Upper lobe of left lung (tissue), 6 donors: ENCODE measurements around the gene DUS1L. TPM values are rescaled to one million over a fixed set of nuclear protein-coding genes. Genes with fewer than 3 reads are reported as not detected.

Experiments
- ATAC-seq, 2 donors: fragments of 200-7000 bp; cut with Tn5 transposase; one replicate each; pipeline ENCODE4 v1.9.1; 2022; ENCODE audit warnings: mild to moderate bottlenecking in 2 of 2, moderate library complexity in 2 of 2; ENCODE audit not compliant: low FRiP score in 2 of 2
- DNase-seq, 2 donors: peaks; one replicate each; pipeline ENCODE4 v3.0.0-alpha.2; 2019 to 2020
- H3K27ac ChIP-seq, 4 donors: fragments of 200-600 bp; sonication (generic); one replicate each; pipeline ENCODE4 v1.5.1; 2016 to 2019
- H3K27me3 ChIP-seq, 4 donors: fragments of 200-600 bp; sonication (generic); one replicate each; pipeline ENCODE4 v1.5.1; 2017 to 2019
- H3K36me3 ChIP-seq, 4 donors: fragments of 200-600 bp; sonication (generic); one replicate each; pipeline ENCODE4 v1.5.1; 2016 to 2019
- H3K4me1 ChIP-seq, 4 donors: fragments of 200-600 bp; sonication (generic); one replicate each; pipeline ENCODE4 v1.5.1; 2018 to 2019
- H3K4me3 ChIP-seq, 4 donors: fragments of 200-600 bp; sonication (generic); one replicate each; pipeline ENCODE4 v1.5.1; 2017 to 2019; ENCODE audit warnings: mild to moderate bottlenecking in 2 of 4, moderate library complexity in 1 of 4
- H3K9me3 ChIP-seq, 4 donors: fragments of 200-600 bp; sonication (generic); one replicate each; pipeline ENCODE4 v1.5.1; 2018 to 2019
- CTCF ChIP-seq, 6 experiments: fragments of 450-650 bp in 4 of 6; fragments of 200-600 bp in 2 of 6; sonication (generic) in 2 of 6; IDR thresholded peaks; one replicate each; pipeline ENCODE4 v1.5.1; 2016 to 2019; ENCODE audit warnings: antibody characterized with exemption in 6 of 6
- EP300 ChIP-seq, 4 donors: sonication (generic); formaldehyde crosslinking; IDR thresholded peaks; one replicate each; pipeline ENCODE4 v1.5.1; 2017; ENCODE audit warnings: antibody characterized with exemption in 4 of 4, control low read depth in 2 of 4
- POLR2A ChIP-seq, 4 donors: fragments of 450-650 bp; IDR thresholded peaks; one replicate each; pipeline ENCODE4 v1.5.1; 2016 to 2017; ENCODE audit warnings: antibody characterized with exemption in 4 of 4, mild to moderate bottlenecking in 2 of 4
- POLR2AphosphoS5 ChIP-seq, 2 donors: sonication (generic); formaldehyde crosslinking; IDR thresholded peaks; one replicate each; pipeline ENCODE4 v1.5.1; 2017; ENCODE audit warnings: antibody characterized with exemption in 2 of 2
- WGBS, 2 donors: methylation state at CpG; one replicate each; pipeline ENCODE4 v1.1.5; 2017 to 2018; 5-methylcytosine and 5-hydroxymethylcytosine counted together
- total RNA-seq, 6 donors: library from RNA; depleted of rRNA in 4 of 6; stranded (reverse); fragments of >200 nt in 4 of 6; gene quantifications; one replicate each; pipeline versions ENCODE4 v1.1.0 to v1.2.1, GENCODE V29; 2016 to 2021
- donor health status: DM: no; HTN: no; CAD: no; lungs with moderate emphysema.
- donor health status: DM: no; HTN: yes; CAD: no; lungs with severe emphysema.

Gene DUS1L
- total RNA-seq, 6 donors from 2014 or later: 53.5 to 183 (median 106) TPM

- Histone ChIP-seq H3K4me1 (no peaks in the 10 kb centered on the region), H3K36me3 (peaks cover 74 to 89% (median 84%) of the 10 kb centered on the region in 4 donors)
- WGBS, 2 donors: 90 to 96% methylated on average over 4 to 15 of the region's 20 CpGs
These were observed 15.9 kb upstream of the DUS1L start for GRCh38 chr17:82081546-82081945.

GRCh38 chr17:82080789-82081464 is 15.3 kb upstream of the DUS1L start:
- TF ChIP-seq POLR2A (IDR thresholded peaks at IDR 0.05): no peak
- no peak for TF ChIP-seq EP300 (IDR thresholded peaks at IDR 0.05)
- TF ChIP-seq CTCF (IDR thresholded peaks at IDR 0.05): no peak
- TF ChIP-seq POLR2AphosphoS5 (IDR thresholded peaks at IDR 0.05): no peak
- Histone ChIP-seq H3K36me3 (peaks cover 68 to 83% (median 78%) of the 10 kb centered on the region in 4 donors), H3K27me3 (no peaks in the 10 kb centered on the region), H3K27ac (no peak overlapping the region), H3K9me3 (no peaks in the 10 kb centered on the region), H3K4me3 (no peak overlapping the region), H3K4me1 (no peaks in the 10 kb centered on the region)
- ATAC-seq: no peak
- 94 to 97% methylated on average over 30 to 41 of the region's 44 CpGs for WGBS, 2 donors
- DNase-seq: peak; percentile 23 to 84

More at GRCh38 chr17:82081546-82081945, 15.9 kb upstream of the DUS1L start:
- Histone ChIP-seq H3K9me3 (no peaks in the 10 kb centered on the region), H3K27ac (no peak overlapping the region), H3K27me3 (no peaks in the 10 kb centered on the region), H3K4me3 (no peak overlapping the region)
- DNase-seq (peak in 1 of 2 donors; percentile 79), ATAC-seq (no peak)
- TF ChIP-seq EP300 (IDR thresholded peaks at IDR 0.05) (no peak), POLR2AphosphoS5 (IDR thresholded peaks at IDR 0.05) (no peak), CTCF (IDR thresholded peaks at IDR 0.05) (no peak), POLR2A (IDR thresholded peaks at IDR 0.05) (no peak)

- no peak overlapping the region for H3K27ac ChIP-seq
- H3K4me1 ChIP-seq: no peaks in the 10 kb centered on the region
- TF ChIP-seq EP300 (IDR thresholded peaks at IDR 0.05) (no peak), POLR2A (IDR thresholded peaks at IDR 0.05) (no peak), CTCF (IDR thresholded peaks at IDR 0.05) (no peak), POLR2AphosphoS5 (IDR thresholded peaks at IDR 0.05) (no peak)
- H3K36me3 ChIP-seq: peaks cover 61 to 76% (median 71%) of the 10 kb centered on the region in 4 donors
- ATAC-seq (no peak), DNase-seq (peak in 1 of 2 donors; percentile 79)
- H3K9me3 ChIP-seq: no peaks in the 10 kb centered on the region
- no peaks in the 10 kb centered on the region for H3K27me3 ChIP-seq
- 91 to 97% methylated on average over 18 to 29 of the region's 36 CpGs for WGBS, 2 donors
- no peak overlapping the region for H3K4me3 ChIP-seq
These were observed 14.6 kb upstream of the DUS1L start for GRCh38 chr17:82080048-82080788.

GRCh38 chr17:82079001-82079677 is 13.5 kb upstream of the DUS1L start:
- no peak for ATAC-seq
- WGBS, 2 donors: 95 to 96% methylated on average over 7 to 38 of the region's 47 CpGs
- no peaks in the 10 kb centered on the region for H3K27me3 ChIP-seq
- no peaks in the 10 kb centered on the region for H3K9me3 ChIP-seq
- DNase-seq: peak in 1 of 2 donors; percentile 82
- H3K4me1 ChIP-seq: no peaks in the 10 kb centered on the region
- H3K27ac ChIP-seq: no peak overlapping the region
- H3K4me3 ChIP-seq: no peak overlapping the region
- TF ChIP-seq CTCF (IDR thresholded peaks at IDR 0.05) (no peak), POLR2A (IDR thresholded peaks at IDR 0.05) (peak in 1 of 4 donors; percentile 36), EP300 (IDR thresholded peaks at IDR 0.05) (no peak)
- peaks cover 50 to 65% (median 60%) of the 10 kb centered on the region in 4 donors for H3K36me3 ChIP-seq
